GM12875 (cell line): Measurements from ENCODE around the gene LUZP1.

Experiments used
- H3K4me3 ChIP-seq: one replicate; pipeline ENCODE4 v1.5.1; 2011; ENCODE audit warnings: low read depth, low read length, control low read depth
- CTCF ChIP-seq: IDR thresholded peaks from 2 replicates; pipeline ENCODE4 v1.5.1; 2011; ENCODE audit warnings: low read depth, mild to moderate bottlenecking, control low read depth, inconsistent platforms, low read length, moderate library complexity, borderline replicate concordance; ENCODE audit not compliant: insufficient read depth

The LUZP1 gene

GRCh38 chr1:23084880-23085279, 83.8 kb downstream of the LUZP1 start:
- no peak overlapping the region for H3K4me3 ChIP-seq
- TF ChIP-seq CTCF: no peak

- no peak for TF ChIP-seq CTCF
- no peak overlapping the region for H3K4me3 ChIP-seq
These were observed 84.8 kb downstream of the LUZP1 start for GRCh38 chr1:23083714-23084480.

GRCh38 chr1:23081376-23081775, 87.3 kb downstream of the LUZP1 start:
- TF ChIP-seq CTCF: peak; percentile 23; the same call in 1 of the 2 replicates
- H3K4me3 ChIP-seq: no peak overlapping the region

GRCh38 chr1:23080885-23081284, 87.8 kb downstream of the LUZP1 start:
- TF ChIP-seq CTCF: no peak
- no peak overlapping the region for H3K4me3 ChIP-seq

GRCh38 chr1:23079025-23079424, 89.6 kb downstream of the LUZP1 start:
- TF ChIP-seq CTCF: no peak

GRCh38 chr1:23074012-23074411, 94.6 kb downstream of the LUZP1 start:
- no peak for TF ChIP-seq CTCF
- no peak overlapping the region for H3K4me3 ChIP-seq

More at GRCh38 chr1:23079025-23079424, 89.6 kb downstream of the LUZP1 start:
- no peak overlapping the region for H3K4me3 ChIP-seq

- TF ChIP-seq CTCF: no peak
- H3K4me3 ChIP-seq: no peak overlapping the region
These were observed 99.0 kb downstream of the LUZP1 start for GRCh38 chr1:23069675-23070074.
